Activated naive CD8-positive, alpha-beta T cell (primary cell): ENCODE data around the gene KRT83.
"Not testable (repeated sequence)": the region's sequence is repeated elsewhere in the genome, so short reads cannot be mapped to it uniquely, and the experiment has no call there.

Experiments
- H3K27ac Mint-ChIP-seq: one replicate; pipeline ENCODE4 v1.8.0; 2021; ENCODE audit warnings: mixed read lengths
- H3K27me3 Mint-ChIP-seq: one replicate; pipeline ENCODE4 v1.8.0; 2021; ENCODE audit warnings: mixed read lengths
- H3K36me3 Mint-ChIP-seq: one replicate; pipeline ENCODE4 v1.8.0; 2021; ENCODE audit warnings: mixed read lengths
- H3K4me1 Mint-ChIP-seq: one replicate; pipeline ENCODE4 v1.8.0; 2021; ENCODE audit warnings: low read depth, mixed read lengths
- H3K4me3 Mint-ChIP-seq: one replicate; pipeline ENCODE4 v1.8.0; 2021; ENCODE audit warnings: mild to moderate bottlenecking, mixed read lengths
- H3K9me3 Mint-ChIP-seq: one replicate; pipeline ENCODE4 v1.8.0; 2021; ENCODE audit warnings: low read depth, mixed read lengths

KRT83 gene

GRCh38 chr12:52313926-52314325 is 7.3 kb downstream of the KRT83 start:
- H3K9me3 Mint-ChIP-seq = no peaks in the 10 kb centered on the region
- H3K4me1 Mint-ChIP-seq = peaks cover under 1% of the 10 kb centered on the region
- peaks cover 23% of the 10 kb centered on the region for H3K27me3 Mint-ChIP-seq
- H3K4me3 Mint-ChIP-seq = no peak overlapping the region
- H3K36me3 Mint-ChIP-seq = no peaks in the 10 kb centered on the region
- no peak overlapping the region for H3K27ac Mint-ChIP-seq

- peaks cover 26% of the 10 kb centered on the region for H3K27me3 Mint-ChIP-seq
- H3K9me3 Mint-ChIP-seq = no peaks in the 10 kb centered on the region
- H3K4me3 Mint-ChIP-seq = no peak overlapping the region
- H3K36me3 Mint-ChIP-seq = no peaks in the 10 kb centered on the region
- H3K27ac Mint-ChIP-seq = no peak overlapping the region
- H3K4me1 Mint-ChIP-seq = peaks cover 4% of the 10 kb centered on the region
Measured at GRCh38 chr12:52313461-52313860, 7.7 kb downstream of the KRT83 start.

- Mint-ChIP-seq H3K4me1 (peaks cover 7% of the 10 kb centered on the region), H3K27ac (no peak overlapping the region), H3K27me3 (peaks cover 31% of the 10 kb centered on the region), H3K36me3 (no peaks in the 10 kb centered on the region), H3K9me3 (no peaks in the 10 kb centered on the region), H3K4me3 (no peak overlapping the region)
Measured at GRCh38 chr12:52312086-52312485, 9.1 kb downstream of the KRT83 start.

- no peak overlapping the region for H3K27ac Mint-ChIP-seq
- no peak overlapping the region for H3K4me3 Mint-ChIP-seq
- no peaks in the 10 kb centered on the region for H3K9me3 Mint-ChIP-seq
- H3K27me3 Mint-ChIP-seq = peaks cover 33% of the 10 kb centered on the region
- no peaks in the 10 kb centered on the region for H3K36me3 Mint-ChIP-seq
- peaks cover 7% of the 10 kb centered on the region for H3K4me1 Mint-ChIP-seq
Measured at GRCh38 chr12:52311285-52311648, 9.9 kb downstream of the KRT83 start.

GRCh38 chr12:52310622-52311284 is 10.4 kb downstream of the KRT83 start:
- Mint-ChIP-seq H3K27ac (no peak overlapping the region), H3K9me3 (no peaks in the 10 kb centered on the region), H3K4me3 (no peak overlapping the region), H3K4me1 (peaks cover 7% of the 10 kb centered on the region), H3K27me3 (peaks cover 33% of the 10 kb centered on the region), H3K36me3 (no peaks in the 10 kb centered on the region)

GRCh38 chr12:52308806-52309425 is 12.3 kb downstream of the KRT83 start:
- Mint-ChIP-seq H3K27ac (no peak overlapping the region), H3K36me3 (no peaks in the 10 kb centered on the region), H3K27me3 (peaks cover 33% of the 10 kb centered on the region), H3K4me1 (peaks cover 18% of the 10 kb centered on the region), H3K9me3 (no peaks in the 10 kb centered on the region), H3K4me3 (peak overlapping the region; percentile 70)

- Mint-ChIP-seq H3K36me3 (no peaks in the 10 kb centered on the region), H3K27me3 (peaks cover 33% of the 10 kb centered on the region), H3K4me1 (peaks cover 18% of the 10 kb centered on the region), H3K9me3 (no peaks in the 10 kb centered on the region), H3K4me3 (peak overlapping the region; percentile 70), H3K27ac (no peak overlapping the region)
Measured at GRCh38 chr12:52307836-52308805, 13.1 kb downstream of the KRT83 start.

- Mint-ChIP-seq H3K9me3 (no peaks in the 10 kb centered on the region), H3K4me1 (peaks cover 18% of the 10 kb centered on the region), H3K27me3 (peaks cover 29% of the 10 kb centered on the region)
Measured at GRCh38 chr12:52306731-52307130, 14.5 kb downstream of the KRT83 start.

GRCh38 chr12:52305921-52306705 is 15.1 kb downstream of the KRT83 start:
- Mint-ChIP-seq H3K9me3 (no peaks in the 10 kb centered on the region), H3K4me3 (no peak overlapping the region), H3K4me1 (peaks cover 18% of the 10 kb centered on the region), H3K36me3 (no peaks in the 10 kb centered on the region), H3K27me3 (peaks cover 27% of the 10 kb centered on the region), H3K27ac (no peak overlapping the region)

More at GRCh38 chr12:52306731-52307130, 14.5 kb downstream of the KRT83 start:
- H3K4me3 Mint-ChIP-seq = no peak overlapping the region
- no peak overlapping the region for H3K27ac Mint-ChIP-seq
- H3K36me3 Mint-ChIP-seq = no peaks in the 10 kb centered on the region

- Mint-ChIP-seq H3K27me3 (peaks cover 21% of the 10 kb centered on the region), H3K4me1 (peaks cover 18% of the 10 kb centered on the region)
- not testable (repeated sequence) for H3K4me3 Mint-ChIP-seq, H3K27ac Mint-ChIP-seq, H3K9me3 Mint-ChIP-seq, H3K36me3 Mint-ChIP-seq
Measured at GRCh38 chr12:52304941-52305411, 16.2 kb downstream of the KRT83 start.

- H3K9me3 Mint-ChIP-seq, H3K36me3 Mint-ChIP-seq, H3K27ac Mint-ChIP-seq, H3K4me3 Mint-ChIP-seq, H3K27me3 Mint-ChIP-seq: not testable (repeated sequence)
- H3K4me1 Mint-ChIP-seq = peaks cover 11% of the 10 kb centered on the region
Measured at GRCh38 chr12:52302242-52302914, 18.8 kb downstream of the KRT83 start.

- H3K4me3 Mint-ChIP-seq, H3K9me3 Mint-ChIP-seq, H3K36me3 Mint-ChIP-seq, H3K27ac Mint-ChIP-seq, H3K27me3 Mint-ChIP-seq: not testable (repeated sequence)
- peaks cover 11% of the 10 kb centered on the region for H3K4me1 Mint-ChIP-seq
Measured at GRCh38 chr12:52301721-52302120, 19.5 kb downstream of the KRT83 start.

- Mint-ChIP-seq H3K36me3 (no peaks in the 10 kb centered on the region), H3K9me3 (no peaks in the 10 kb centered on the region), H3K27ac (no peak overlapping the region), H3K27me3 (peaks cover 5% of the 10 kb centered on the region), H3K4me3 (no peak overlapping the region), H3K4me1 (peaks cover 11% of the 10 kb centered on the region)
Measured at GRCh38 chr12:52300796-52301691, 20.2 kb downstream of the KRT83 start.
